Neuron (in vitro differentiated cells): ENCODE data around the gene ASB8.
A peak's percentile ranks its signal among the peaks of the same experiment; 100 is the strongest.
"Not testable (repeated sequence)": the region's sequence is repeated elsewhere in the genome, so short reads cannot be mapped to it uniquely, and the experiment has no call there.

Experiments
- H2AFZ ChIP-seq: one replicate; pipeline ENCODE4 v1.6.1; 2013; ENCODE audit warnings: low read depth, mild to moderate bottlenecking, inconsistent platforms, low read length, moderate library complexity
- H3K27me3 ChIP-seq: one replicate; pipeline ENCODE4 v1.6.1; 2013; ENCODE audit warnings: low read length; ENCODE audit not compliant: insufficient read depth
- H3K36me3 ChIP-seq: one replicate; pipeline ENCODE4 v1.6.1; 2013; ENCODE audit warnings: low read length; ENCODE audit not compliant: insufficient read depth
- H3K4me1 ChIP-seq: one replicate; pipeline ENCODE4 v1.6.1; 2013; ENCODE audit warnings: low read length; ENCODE audit not compliant: insufficient read depth
- H3K4me3 ChIP-seq: 2 replicates; pipeline ENCODE4 v1.5.1; 2013; ENCODE audit warnings: mild to moderate bottlenecking, low read length, moderate library complexity
- H3K9me3 ChIP-seq: one replicate; pipeline ENCODE4 v1.6.1; 2013; ENCODE audit warnings: low read length

ASB8 gene

DNA sequence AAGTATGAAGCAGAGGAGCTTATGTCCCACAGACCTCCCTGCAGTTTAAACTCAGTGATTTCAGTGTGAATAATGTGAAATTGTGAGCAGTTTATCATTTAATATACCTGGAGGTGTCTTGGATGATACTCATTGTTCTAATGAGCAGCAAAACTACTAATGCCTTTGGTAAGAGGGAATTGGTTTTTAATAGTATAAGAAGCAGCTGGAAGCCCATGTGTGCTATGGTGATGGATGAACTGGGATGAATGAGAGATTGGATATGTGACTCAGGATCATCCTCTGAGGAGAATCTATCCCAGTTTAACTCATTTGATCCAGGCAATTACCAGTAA, 19.1 kb upstream of the ASB8 start:
- Histone ChIP-seq H3K4me1 (no peaks in the 10 kb centered on the region), H2AFZ (no peak overlapping the region), H3K9me3 (no peaks in the 10 kb centered on the region), H3K4me3 (no peak overlapping the region), H3K27me3 (no peaks in the 10 kb centered on the region), H3K36me3 (no peaks in the 10 kb centered on the region)

DNA sequence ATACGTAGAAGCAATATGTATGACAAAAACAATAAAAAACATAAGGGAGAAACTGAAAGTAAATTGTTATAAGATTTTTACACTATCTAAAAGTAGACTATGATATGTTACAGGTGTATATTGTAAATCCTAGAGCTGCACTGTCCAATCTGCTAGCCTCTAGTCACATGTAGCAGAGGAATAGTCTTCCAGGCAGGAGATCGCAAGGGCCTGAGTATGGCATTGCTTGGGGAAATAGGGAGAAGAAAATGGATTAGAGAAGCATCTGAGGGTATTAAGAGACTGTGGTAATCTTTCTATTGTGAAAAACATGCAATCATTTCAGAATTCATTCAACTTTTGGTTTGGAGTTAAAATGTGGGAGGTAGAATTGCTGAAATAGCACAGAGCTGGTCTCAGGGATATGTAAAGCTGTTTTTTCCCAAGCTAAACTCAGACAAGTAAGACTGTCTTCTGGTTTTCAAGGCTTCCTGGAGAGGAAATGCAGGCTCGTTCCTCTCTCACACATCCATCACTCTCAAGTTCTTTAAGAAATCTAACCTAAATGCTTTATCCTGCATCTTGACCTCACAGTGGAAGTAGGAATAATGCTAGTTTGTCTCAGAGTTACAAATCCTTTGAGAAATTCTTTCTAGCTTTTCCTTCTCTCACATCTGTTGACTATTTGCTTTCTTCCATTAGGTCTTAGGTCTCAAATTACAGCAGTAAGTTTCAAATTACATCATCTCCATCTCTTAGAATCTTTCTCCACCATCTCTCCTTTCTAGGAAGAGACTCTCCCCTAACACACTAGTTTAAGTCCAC, 18.5 kb upstream of the ASB8 start:
- Histone ChIP-seq H3K36me3 (no peaks in the 10 kb centered on the region), H3K4me1 (no peaks in the 10 kb centered on the region), H3K4me3 (no peak overlapping the region), H3K27me3 (no peaks in the 10 kb centered on the region), H3K9me3 (no peaks in the 10 kb centered on the region), H2AFZ (no peak overlapping the region)

DNA sequence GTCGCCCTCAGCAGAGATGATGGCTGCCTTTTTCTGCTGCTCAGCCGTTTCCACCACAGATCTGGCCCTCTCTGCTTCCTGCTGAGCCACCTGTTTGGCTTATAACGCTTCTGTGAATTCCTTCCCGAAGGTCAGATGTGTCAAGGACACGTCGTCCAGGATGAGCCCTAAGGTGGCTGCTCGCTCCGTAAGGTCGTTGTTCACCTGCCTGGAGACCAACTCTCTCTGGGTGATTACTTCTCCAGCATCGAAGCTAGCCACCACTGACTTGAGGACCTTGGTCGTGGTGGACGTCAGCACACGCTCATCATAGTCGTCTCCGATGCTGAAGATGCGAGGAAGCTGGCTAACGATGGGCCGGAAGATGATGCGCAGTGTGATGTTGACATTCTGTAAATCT, 11.7 kb upstream of the ASB8 start:
- Histone ChIP-seq H2AFZ (no peak overlapping the region), H3K9me3 (no peaks in the 10 kb centered on the region), H3K27me3 (no peaks in the 10 kb centered on the region), H3K4me3 (no peak overlapping the region), H3K36me3 (no peaks in the 10 kb centered on the region), H3K4me1 (peaks cover 3% of the 10 kb centered on the region)

DNA sequence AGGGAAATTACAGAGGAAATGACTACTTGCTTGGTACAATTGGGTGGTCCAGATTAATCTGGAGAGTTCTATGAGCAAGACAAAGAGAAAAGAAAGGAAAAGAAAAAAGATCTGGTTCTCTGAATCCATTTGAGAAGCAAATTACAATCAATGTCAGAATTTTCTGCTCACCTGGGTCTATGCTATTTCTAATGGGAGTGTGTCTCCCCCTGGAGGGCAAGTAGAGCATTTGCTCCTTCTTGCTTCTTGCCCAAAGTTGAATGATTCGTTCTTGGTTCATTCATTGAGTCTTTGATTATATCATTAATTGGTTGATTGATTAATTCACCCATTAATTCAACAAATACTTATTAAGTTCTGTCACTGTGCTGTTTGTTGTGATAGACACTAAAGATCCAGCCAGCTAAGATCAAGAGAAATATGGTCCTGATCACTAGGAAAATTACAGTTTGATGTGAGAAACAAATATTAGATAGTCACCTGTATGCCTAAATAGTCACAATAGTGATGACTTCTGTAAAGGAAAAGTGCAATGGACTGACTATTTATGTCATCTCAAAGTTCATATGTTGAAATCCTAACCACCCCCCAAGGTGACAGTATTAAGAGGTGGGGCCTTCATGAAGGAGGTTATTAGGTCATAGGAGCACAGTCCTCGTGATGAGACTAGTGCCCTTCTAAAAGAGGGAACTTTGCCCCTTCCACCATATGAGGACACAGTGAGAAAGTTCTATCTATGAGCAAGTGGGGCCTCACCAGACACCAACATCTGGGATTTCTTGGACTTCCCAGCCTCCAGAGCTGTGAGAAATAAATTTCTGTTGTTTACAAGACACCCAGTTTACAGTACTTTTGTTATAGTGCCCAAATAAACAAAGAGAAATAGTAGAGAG, 8.0 kb upstream of the ASB8 start:
- Histone ChIP-seq H3K4me3 (no peak overlapping the region), H3K27me3 (no peaks in the 10 kb centered on the region), H3K4me1 (peaks cover 3% of the 10 kb centered on the region), H2AFZ (no peak overlapping the region), H3K9me3 (no peaks in the 10 kb centered on the region), H3K36me3 (no peaks in the 10 kb centered on the region)

DNA sequence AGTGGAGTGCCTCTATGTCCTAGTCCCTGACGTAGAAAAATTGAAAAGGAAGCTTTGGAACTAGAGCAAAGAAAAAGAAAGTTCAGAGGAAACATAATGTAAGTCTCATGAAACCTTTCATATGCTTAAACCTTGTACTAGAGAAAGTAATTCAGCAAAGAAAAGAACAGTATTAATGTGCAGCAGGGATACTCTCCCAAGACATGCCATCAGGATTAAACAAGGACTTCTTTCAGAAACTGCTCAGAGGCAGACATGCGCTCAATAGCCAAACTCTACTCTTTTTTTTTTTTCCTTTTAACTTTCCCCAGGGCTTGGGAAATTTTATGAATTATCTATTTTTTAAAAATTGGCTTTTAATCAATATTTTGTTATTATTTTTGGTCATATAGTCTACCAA, 7.1 kb upstream of the ASB8 start:
- no peaks in the 10 kb centered on the region for H3K9me3 ChIP-seq

DNA sequence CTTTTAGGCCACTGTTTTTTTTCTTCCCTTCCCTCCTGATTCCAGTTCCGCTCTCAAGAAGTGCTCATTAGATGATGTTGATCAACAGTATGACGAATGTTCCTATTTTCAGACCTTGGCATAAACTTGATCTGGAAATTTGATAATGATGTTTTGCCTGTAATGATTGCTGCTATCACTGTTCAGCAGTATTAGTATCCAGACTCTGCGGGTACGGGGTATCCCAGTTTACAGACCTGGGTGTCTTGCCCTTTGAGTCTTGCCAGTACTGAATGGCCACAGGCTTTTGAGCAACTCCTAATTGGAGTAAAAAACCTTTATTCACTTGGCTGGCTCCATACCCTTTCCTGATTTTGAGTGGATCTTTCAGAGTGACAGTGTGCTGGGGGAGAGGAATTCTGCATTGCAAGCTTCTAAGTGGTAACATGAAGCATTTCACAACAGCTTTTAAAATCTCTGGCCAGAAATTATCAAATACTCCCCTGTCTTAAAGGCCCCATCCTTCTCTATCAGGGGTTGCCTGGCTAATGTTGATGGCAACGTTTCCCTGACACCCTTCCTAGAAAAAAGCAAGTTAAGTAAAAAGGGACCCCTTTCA, 5.9 kb upstream of the ASB8 start:
- H2AFZ ChIP-seq = no peak overlapping the region
- no peaks in the 10 kb centered on the region for H3K9me3 ChIP-seq
- peaks cover 3% of the 10 kb centered on the region for H3K4me1 ChIP-seq
- H3K36me3 ChIP-seq = no peaks in the 10 kb centered on the region
- no peak overlapping the region for H3K4me3 ChIP-seq
- H3K27me3 ChIP-seq = no peaks in the 10 kb centered on the region

More for the DNA sequence above, 7.1 kb upstream of the ASB8 start:
- Histone ChIP-seq H2AFZ (no peak overlapping the region), H3K4me1 (peaks cover 3% of the 10 kb centered on the region), H3K27me3 (no peaks in the 10 kb centered on the region), H3K4me3 (no peak overlapping the region), H3K36me3 (no peaks in the 10 kb centered on the region)

DNA sequence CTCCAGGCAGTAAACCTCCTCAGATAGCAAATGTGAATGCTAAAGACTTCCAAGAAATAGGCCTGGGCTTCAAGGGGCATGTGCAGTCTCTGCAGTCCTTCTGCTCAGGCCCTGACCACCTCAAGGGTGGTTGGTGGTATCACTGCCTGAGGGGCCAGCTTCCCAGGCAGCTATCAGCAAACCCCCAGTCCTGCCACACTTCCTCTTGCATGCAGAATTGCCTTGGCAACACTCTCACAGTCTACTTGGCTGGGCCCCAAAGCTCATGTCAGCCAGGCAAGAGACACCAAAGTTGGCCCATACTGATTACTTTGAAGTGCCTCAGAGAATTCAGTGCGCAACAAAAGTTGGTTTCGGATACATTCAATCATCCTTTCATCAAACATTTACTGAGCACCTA, 3.5 kb upstream of the ASB8 start:
- Histone ChIP-seq H2AFZ (no peak overlapping the region), H3K36me3 (no peaks in the 10 kb centered on the region), H3K4me1 (peaks cover 13% of the 10 kb centered on the region), H3K4me3 (no peak overlapping the region), H3K9me3 (no peaks in the 10 kb centered on the region), H3K27me3 (no peaks in the 10 kb centered on the region)

DNA sequence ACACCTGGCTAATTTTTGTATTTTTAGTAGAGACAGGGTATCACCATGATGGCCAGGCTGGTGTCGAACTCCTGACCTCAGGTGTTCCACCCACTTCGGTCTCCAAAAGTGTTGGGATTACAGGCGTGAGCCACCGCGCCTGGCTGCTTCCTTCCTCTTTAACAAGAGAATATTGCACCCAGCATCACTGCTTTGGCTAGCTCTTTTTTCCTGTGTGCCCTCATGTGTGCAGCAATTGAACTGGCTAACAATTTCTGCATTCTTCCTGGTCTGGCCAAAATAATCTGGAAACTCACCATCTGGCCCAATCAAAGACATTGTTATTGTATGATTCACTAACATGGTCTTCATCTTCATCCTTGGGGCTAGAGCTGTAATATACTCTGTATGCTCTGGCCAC, 2.7 kb upstream of the ASB8 start:
- Histone ChIP-seq H3K36me3 (no peaks in the 10 kb centered on the region), H3K27me3 (no peaks in the 10 kb centered on the region), H3K4me3 (no peak overlapping the region), H3K4me1 (peaks cover 13% of the 10 kb centered on the region), H3K9me3 (no peaks in the 10 kb centered on the region), H2AFZ (no peak overlapping the region)

DNA sequence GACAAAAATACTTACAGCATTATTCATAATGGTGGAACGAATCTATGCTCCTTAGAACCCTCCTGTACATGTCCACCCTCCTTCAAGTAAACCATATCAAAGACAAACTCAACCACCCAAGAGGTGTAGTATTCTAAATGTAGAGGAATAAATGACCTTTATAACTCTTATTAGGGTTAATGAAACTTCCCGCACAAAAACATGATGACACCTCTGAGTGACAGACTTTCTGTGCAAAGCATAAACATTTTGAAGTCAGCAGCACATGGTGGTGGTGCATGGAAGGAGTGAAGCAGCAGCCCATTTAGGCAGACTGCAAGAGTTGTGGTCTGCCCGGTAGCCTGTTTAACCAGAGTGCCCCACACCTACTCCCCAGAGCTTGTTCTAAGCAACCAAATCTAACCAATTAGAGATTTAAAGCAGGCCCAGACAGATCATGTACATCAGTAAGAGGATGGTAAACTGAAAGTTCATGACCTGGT, 615 bp upstream of the ASB8 start:
- H3K4me3 ChIP-seq = peak overlapping the region; percentile 88
- no peaks in the 10 kb centered on the region for H3K9me3 ChIP-seq
- peak overlapping the region; percentile 78 for H2AFZ ChIP-seq
- H3K27me3 ChIP-seq = no peaks in the 10 kb centered on the region
- peaks cover 6% of the 10 kb centered on the region for H3K36me3 ChIP-seq
- peaks cover 10% of the 10 kb centered on the region for H3K4me1 ChIP-seq

DNA sequence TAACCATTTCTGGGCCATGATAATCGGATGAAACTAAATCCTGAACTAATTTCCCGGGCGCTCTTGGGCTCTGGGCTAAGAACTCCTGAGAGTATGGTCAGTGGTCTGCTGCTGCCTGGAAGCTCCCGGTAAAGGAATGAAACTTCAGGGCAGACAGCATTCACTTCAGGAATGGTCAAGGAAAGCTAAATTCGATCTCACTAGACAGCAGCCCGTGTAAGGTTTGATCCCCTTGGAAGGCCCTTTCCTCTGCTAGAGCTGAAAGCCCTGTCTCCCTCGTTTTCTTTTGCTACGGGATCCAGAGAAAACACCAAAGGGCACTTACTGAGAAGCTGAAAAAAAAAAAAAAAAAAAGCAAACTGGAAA, 680 bp downstream of the ASB8 start:
- H3K27me3 ChIP-seq = no peaks in the 10 kb centered on the region
- peak overlapping the region; percentile 88 for H3K4me3 ChIP-seq
- no peaks in the 10 kb centered on the region for H3K9me3 ChIP-seq
- H2AFZ ChIP-seq = peak overlapping the region; percentile 80
- peaks cover 10% of the 10 kb centered on the region for H3K4me1 ChIP-seq
- H3K36me3 ChIP-seq = peaks cover 8% of the 10 kb centered on the region

DNA sequence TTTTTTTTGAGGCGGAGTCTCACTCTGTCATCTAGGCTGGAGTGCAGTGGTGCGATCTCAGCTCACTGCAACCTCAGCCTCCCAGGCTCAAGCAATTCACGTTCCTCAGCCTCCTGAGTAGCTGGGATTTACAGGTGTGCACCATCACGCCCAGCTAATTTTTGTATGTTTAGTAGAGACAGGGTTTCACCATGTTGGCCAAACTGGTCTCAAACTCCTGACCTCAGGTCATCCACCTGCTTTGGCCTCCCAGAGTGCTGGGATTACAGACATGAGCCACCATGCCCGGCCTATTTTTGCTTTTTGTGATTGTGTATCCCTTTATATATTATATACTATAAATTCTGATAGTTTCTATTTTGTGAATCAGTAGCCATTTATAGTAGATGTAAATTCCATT, 1.5 kb downstream of the ASB8 start:
- H3K4me1 ChIP-seq = peaks cover 10% of the 10 kb centered on the region
- not testable (repeated sequence) for H2AFZ ChIP-seq, H3K4me3 ChIP-seq, H3K27me3 ChIP-seq, H3K9me3 ChIP-seq
- peaks cover 15% of the 10 kb centered on the region for H3K36me3 ChIP-seq

DNA sequence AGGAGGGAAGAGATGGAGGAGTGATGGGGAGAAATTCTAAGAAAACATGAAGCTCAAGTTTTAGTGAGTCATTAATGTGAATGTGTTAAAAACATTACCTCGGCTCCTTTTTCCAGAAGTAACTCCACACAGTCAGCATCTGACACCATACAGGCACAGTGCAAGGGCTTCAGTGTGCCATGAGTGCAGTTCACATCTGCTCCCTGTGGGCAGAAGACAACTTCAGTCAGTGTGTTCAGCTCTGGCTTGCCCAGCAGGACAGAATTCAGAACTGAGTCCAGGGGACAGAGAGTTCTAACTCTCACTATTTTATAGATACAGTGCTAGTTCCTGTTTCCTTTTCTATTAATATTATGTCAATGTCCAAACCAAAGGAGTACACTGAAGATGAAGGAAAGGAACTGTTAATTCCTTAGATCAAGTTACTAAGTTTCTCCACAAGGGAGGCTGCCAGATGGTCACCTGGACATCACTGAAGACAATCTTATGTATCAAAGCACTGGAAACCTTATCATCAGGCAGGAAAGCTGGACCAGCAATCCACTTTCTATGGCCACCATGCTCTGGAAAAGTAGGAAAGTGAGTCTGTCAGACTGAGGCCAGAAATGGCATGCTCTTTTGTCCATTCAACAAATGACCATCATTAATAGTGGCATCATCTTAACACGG, 6.1 kb downstream of the ASB8 start:
- H2AFZ ChIP-seq = no peak overlapping the region
- H3K36me3 ChIP-seq = peaks cover 45% of the 10 kb centered on the region
- H3K27me3 ChIP-seq = no peaks in the 10 kb centered on the region
- H3K9me3 ChIP-seq = no peaks in the 10 kb centered on the region
- no peak overlapping the region for H3K4me3 ChIP-seq
- peaks cover 2% of the 10 kb centered on the region for H3K4me1 ChIP-seq

DNA sequence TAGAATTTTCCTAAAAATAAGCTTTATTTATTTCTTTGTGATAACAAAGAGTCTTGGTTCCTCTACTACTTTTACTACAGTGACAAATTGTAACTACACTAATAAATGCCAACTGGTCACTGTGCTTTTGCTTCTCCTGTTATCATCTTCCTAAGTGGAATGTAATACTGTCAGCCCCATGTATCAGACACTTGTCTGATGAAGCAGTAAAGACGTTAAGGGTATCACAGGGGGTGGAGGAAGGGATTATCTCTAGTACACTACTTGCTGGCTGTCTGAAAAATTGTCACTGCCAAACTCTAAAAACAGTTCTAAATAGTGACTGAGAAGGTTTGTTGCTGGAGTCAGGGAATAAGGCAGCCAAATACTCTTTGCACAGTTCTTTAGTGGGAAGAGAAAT, 11.3 kb downstream of the ASB8 start:
- Histone ChIP-seq H3K27me3 (no peaks in the 10 kb centered on the region), H3K4me1 (no peaks in the 10 kb centered on the region), H3K36me3 (peaks cover 80% of the 10 kb centered on the region), H2AFZ (no peak overlapping the region), H3K9me3 (no peaks in the 10 kb centered on the region), H3K4me3 (no peak overlapping the region)
